Left forelimb (tissue), 1 donor: Measurements from ENCODE around the gene CNOT1.
"Not testable (repeated sequence)": the region's sequence is repeated elsewhere in the genome, so short reads cannot be mapped to it uniquely, and the experiment has no call there.

Experiments
- DNase-seq: peaks from one replicate; pipeline ENCODE4 v3.0.0-alpha.2; 2018; ENCODE audit warnings: low spot score

The CNOT1 gene

DNA sequence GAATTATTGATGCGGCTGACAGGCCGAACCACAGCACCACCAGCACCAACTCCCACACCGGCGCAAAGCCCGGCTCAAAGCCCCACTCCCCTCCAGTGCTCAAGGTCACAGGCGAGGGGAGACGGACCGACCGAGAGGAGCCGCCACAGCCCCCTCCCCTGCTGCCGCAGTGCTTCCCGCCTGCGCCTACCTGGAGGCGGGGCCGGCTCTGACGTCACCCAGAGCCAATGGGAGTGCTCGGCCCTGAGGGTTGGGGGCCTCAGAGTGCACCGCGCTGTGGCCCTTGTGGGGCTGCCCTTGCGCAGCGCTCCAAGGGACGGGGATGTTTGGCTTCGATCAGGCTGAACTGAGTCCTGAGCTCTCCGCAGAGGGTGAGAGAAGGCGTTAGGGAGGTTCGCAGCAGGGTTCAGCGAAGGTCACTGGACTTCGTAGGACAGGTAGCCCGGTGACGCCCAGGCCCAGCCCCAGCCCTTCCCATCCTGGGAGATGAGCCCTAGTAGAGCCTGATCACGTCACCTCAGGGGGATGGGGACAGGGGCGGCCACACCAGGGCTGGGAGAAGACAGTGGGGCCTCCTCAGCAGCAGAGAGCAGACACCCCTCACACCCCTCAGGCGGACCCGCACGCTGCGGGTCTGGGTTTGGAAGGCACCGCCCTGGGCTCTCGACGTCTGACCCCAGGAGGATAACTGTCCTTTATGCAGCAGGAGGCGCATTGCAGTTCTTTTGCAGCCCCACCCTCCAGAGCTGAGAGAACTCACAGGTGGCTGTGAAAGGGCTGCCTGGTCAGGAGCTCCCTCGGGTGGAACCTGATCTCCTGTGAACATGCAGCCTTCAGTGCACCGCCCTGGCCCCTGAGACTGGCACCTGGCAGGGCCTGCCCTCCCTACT, 128.1 kb downstream of the CNOT1 start:
- no peak for DNase-seq

DNA sequence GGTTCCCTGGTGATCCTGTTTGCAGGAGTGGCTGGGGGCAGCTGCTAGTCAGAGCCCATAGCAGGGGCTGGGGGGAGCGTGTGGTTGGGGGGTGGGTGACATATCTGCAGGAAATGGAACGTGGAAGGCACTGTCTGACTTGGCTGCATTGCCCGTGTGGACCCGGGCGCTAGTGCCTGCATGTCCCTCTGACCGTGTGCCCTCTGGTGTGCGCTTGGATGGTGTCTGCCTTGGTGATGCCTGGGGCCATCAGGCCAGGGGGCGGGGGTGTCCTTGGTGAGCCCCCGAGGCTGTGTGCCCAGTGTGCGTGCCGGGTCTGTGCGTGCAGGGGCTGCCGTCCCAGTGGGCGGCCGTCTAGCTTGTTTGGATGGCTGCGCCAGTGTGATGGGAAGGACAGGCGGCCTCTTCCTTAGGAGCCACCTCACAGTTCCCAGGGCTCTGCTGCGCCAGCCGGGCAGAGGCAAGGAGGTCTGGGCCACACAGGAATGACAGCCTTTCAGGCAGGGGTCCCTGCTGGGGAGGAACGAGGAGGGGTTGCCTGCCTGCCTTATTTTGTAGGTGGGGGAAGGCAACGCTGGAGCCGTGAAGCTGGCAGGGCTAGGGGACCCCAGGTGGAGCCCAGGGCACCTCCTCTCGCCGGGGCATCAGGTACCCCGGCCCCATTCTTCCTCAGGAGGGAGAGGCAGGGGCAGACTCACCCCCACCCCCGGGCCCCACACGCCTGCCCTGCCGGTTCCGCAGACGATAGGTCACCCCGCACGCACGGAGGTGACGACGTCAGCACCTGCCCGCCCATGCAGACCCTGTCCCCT, 129.0 kb downstream of the CNOT1 start:
- DNase-seq: no peak

DNA sequence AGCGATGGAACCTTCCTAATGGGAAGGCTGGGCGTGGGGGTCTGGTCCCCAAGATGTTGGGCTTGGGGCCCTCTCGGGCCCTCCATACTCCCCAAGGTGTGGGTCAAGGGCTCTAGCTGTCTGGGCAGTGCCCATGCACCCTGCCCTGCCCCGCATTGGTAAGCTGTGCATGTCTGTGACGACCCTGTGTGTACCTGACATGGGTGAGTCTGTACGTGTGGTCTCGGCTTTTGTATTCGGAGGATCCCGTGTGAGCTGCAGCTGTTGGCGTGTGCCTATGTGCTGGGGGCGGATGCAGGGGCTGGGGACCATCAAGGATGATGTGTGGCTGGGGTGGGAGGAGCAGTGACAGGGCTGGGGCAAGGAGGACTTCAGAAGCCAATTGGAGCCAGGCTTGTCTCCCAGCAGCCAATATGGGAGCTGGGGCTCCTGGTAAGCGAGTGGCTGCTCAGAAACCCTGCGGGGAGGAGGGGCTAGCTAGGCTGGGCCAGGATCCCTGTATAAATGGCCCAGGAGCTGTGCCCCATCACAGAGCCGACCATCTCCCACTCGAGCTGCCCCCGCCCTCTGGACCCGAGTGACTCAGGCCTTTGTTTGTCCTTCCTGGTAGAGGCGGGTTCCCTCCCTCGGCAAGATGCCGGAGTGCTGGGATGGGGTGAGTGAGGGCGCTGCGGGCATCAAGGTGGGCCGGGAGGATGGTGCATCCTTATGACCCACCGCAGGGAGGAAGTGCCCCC, 129.8 kb downstream of the CNOT1 start, which contains the start of gene NDRG4:
TSS of gene NDRG4 (plus strand) at position 529 of the 737 bp plus-strand sequence. CDS start at position 635, 106 bp downstream.
- no peak for DNase-seq

DNA sequence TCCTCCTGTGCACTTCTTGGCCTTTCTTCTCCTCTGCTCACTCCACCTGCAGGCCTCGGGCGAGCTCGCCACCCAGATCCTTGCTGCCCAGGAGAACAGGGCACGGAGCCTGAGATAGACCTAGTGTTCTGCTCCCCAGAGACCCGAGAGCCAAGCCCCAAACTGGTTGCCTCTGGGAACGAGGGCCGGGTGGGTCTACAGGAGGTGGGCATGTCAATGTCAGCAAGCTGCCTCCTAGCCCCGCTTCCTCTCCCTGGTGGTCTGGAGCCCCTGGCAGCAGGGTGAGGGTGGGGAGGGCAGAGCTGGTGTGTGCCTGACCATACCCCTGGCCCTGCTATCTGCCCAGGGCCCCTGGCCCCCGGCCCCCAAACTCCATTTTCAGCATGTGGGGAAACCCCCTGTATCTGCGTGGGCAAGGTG, 130.5 kb downstream of the CNOT1 start:
- no peak for DNase-seq

DNA sequence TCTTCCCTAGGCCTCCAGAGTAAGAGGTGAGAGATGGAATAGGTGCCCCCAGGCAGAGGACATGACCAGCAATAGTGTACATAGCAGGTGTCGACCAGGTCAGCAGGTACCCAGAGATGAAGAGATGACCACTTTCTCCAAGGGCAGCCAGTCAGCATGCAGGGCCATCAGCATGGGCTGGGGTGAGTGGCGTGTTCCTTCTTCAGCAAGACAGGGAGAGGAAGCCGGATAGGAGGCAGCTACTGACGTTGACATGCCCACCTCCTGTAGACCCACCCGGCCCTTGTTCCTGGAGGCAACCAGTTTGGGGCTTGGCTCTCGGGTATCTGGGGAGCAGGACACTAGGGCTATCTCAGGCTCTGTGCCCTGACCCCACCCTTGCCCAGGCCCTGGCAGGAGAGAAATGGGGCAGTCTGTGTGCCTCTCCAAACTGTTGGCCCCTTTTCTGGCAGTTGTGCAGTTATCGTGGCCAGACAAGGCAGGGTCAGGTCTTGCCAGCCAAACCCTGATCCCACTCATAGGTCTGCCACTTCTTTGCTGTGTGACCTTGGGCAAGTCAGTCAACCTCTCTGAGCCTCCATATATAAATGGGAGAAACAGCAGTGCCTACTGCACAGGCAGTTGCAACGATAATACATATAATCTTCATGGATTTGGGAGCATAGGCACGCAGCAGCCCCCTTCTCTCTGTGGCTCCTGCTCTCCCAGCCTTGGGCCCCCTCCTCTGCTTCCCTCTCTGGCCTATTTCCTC, 131.1 kb downstream of the CNOT1 start:
- DNase-seq: no peak

DNA sequence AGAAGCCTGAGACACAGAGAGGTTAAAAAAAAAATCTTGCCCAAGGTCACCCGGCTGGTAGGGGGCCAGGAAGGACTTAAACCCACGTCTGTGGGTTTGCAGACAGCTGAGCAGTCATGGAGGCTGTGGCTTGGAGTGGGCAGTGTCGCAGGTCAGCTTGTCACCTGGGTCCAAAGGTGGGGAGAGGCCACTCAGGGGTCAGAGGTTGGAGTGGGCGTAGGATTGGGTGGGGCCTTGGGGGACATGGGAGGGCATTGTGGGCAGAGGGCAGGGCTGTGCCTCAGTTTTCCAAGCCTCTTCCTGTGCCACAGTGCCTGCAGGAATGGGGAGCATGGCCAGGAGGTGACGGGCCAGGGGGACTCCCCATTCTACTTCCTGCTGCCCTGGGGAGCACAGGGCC, 131.7 kb downstream of the CNOT1 start:
- DNase-seq: no peak

DNA sequence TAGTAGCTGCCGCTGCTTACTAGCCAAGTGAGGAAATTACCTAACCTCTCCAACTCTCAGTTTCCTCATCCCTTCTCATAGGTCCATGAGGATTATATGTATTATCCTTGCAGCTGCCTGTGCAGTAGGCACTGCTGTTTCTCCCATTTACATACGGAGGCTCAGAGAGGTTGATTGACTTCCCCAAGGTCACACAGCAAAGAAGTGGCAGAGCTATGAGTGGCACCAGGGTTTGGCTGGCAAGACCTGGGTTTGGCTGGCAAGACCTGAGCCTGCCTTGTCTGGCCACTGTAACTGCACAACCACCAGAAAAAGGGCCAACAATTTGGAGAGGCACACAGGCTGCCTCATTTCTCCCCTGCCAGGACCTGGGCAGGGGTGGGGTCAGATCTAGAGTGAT, 132.2 kb downstream of the CNOT1 start:
- DNase-seq: no peak

DNA sequence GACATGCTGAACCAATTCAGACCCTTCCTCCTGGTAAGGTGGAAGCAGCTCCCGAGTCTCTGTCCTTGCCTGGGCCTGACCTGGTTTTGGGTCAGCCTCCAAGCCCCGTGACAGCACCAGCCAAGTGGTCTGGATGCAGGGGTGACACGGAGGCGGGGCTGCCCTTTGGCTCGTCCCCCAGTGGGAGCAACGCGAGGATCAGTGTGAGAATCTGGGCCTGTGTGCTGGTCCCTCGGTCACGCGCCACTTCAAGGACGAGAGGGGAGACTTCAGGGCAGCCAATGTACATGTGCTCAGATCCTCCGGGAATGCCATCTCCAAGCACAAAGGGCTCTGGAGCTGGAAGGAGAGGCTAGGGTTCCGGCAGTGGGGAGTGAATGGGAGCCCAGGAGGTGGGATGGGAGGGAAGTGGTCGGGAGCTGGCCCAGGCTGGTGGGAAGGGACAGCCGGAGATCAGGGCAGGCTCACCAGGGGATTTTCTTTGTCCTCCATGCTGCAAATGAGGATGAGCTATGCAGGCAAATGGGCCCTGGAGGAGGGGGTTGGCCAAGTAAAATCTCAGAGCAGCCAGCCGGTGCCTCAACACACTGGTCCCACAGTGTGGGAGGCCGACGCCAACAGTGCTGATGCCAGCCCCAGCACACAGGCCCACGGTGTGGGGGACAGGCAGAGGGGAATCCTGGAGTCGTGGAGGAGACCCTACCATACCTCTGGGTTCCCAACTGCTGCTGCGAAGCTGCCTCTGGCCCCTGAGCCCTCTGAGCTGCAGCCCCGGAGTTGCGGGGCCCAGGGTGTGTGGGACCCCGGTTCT, 133.9 kb downstream of the CNOT1 start:
- no peak for DNase-seq

DNA sequence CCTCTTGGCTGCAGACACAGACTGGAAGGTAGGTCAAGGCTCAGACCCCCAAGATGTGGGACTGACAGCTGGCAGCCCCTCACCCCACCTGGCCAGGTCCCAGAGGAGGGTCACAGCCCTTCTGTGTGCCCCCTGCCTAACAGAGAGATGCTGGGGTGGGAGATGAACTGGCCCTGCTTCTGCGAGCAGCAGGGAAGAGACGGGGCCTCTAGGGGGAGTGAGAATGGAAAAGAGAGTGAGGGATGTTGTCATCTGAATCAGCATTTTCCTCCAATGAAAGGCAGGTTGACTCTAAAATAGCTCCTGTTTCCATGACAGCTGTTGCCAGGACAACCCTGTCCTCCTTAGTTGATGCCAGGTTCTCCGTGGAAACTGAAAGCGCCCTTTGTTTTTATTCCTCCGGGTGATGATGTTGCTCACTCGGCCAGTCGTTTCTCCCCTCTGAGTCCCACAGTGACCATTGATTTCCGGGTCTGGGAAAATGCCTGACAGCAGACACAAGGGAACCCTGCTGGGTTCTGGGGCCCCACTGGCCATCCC, 134.6 kb downstream of the CNOT1 start:
- no peak for DNase-seq

DNA sequence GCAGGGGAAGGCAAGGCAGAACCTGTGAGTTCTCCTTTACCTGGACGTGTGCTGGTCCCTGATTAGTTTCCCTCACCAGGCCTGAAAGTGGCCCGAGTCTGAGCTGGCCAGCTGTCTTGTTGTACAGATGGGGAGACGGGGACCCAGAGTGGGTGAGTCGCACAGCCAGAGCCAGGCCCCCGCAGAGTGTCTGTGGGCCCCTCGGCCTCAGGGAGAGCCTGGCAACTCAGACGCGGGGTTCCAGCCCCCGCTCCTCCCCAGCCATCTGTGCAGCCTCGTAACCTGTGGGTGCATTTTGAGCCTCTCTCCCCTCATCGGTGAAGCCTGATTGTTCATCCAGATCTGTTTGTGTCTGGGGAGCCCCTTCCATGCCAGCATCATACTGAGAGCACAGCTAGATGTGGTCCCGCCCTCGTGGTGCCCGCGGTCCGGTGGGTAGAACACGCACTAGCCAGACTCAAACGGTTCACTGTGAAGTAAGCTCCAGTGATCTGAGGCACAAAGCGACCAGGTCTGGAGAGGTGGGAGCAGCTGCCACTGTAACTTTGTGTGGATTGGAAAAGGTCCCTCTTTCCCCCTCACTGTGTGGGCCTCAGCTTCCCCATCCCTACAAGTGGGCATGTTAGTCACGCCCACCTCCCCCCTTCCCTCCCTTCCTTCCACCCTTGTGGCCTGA, 135.7 kb downstream of the CNOT1 start:
- DNase-seq: no peak

DNA sequence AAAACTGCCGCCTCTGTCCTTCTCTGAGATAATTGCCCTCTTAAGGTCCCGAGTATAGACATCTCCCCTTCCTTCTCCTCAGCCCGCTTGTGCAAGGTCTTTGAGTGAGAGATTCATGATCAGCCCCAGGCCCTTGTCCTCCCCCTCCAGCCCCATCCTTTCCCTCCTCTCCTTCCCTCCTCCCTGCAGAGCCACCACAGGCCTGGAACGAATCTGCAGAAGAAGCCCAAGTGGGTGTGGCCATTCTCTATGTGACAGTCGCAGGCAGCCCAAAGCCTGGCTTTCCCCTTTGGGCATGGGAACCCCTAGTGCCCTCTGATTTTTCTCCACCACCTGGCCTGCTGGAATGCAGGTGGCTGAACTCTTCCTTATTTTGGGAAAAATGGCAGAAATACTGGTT, 136.9 kb downstream of the CNOT1 start:
- no peak for DNase-seq

DNA sequence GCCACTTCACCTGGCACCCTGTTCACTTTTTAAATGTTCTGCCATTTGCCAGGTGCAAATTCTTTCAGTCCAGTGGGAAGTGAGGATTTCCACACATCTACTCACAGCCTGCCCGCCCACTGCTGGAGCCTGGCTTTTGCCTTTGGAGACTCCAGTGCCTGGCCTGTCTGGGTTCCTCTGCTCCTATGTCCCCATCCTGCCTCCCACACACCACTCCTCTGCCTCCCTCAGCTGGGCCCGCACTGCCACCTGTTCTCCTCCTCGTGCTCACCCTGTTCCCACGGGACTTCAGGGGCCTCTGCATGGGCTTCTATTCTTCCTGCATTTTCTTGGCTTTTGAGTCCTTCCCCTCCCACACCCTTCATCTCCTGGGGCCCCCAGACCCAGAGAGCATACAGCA, 137.6 kb downstream of the CNOT1 start:
- no peak for DNase-seq

DNA sequence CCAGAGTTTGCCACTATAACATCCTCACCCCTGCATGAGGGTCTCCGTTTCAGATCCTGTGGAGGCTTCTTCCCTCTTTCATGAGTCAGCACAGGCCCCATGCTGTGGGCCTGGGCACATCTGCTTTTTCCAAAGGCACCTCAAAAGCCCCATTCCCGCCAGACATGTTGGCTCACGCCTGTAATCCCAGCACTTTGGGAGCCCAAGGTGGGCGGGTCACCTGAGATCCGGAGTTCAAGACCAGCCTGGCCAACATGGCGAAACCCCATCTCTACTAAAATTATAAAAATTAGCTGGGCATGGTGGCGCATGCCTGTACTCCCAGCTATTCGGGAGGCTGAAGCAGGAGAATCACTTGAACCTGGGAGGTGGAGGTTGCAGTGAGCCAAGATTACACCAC, 139.1 kb downstream of the CNOT1 start:
- not testable (repeated sequence) for DNase-seq

DNA sequence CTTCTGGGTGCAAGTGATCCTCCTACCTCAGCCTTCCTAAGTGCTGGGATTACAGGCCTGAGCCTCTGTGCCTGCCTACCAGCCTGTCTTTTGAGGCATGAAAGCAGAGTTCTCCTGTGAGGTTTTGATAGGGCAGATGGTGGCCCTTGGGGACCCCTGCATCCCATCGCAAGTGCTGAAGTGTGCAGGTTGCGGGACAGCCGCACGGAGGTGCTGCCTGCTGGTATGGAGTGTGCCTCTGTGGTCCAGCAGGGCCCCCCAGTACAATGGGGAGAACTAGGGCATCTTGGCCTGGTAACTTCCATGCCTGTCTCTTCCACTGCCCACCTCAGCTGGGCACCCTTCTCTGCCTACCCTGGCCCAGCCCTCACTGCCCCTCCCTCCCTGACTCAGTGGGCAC, 139.6 kb downstream of the CNOT1 start:
- peak; percentile 56 for DNase-seq

DNA sequence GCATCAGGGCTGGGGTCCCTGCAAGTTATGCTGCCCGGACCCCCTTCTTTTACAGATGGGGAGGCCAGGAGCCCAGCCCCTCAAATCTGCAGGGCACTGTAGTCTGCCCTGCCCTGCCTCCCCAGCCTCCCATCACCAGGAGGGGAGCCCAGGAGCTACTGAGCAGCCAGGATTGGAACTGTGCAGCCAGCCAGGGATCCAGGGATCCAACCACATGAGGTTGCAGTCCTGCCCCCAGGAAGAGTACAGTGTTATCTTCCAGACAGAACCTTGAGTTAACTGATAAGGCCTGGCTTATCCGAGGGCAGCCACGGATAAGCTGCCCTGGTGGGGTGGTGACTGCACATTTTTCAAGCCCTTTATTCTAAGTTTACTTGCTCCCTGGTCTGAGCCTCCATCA, 141.1 kb downstream of the CNOT1 start:
- DNase-seq: no peak

DNA sequence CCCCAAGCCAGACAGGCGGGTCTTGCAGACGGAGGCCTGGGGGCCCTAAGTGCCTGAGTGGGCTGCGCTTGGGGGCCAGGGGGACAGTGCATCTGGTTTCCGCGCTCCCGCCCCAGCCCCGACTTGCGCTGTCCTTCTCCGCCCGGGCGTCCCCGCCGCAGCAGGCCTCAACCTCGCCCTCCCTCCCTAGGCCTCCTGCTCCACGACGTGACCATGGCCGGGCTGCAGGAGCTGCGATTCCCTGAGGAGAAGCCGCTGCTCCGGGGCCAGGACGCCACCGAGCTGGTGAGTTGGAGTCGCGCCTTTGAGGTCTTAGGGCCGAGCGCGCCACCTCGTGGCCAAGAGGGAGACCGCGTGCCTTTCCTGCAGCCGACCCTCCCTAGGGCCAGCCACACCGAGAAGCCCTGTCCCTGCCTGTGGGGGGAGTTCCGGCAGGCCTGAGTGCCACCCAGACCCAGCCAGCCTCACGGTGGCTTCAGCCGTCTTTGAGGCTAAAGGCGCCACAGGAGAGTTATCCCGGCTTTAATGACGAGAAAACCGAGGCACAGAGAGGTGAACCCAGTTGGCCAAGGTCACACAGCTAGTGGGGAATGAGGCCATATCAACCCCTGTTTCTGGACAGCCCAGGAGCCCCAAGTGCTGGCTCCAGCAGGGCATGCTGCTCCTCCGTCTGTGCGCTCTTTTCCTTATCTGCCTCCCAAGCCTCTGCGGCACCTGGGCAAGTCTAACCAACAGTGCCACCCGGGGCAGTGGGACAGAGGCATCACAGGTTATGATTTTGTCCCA, 141.9 kb downstream of the CNOT1 start:
- peak; percentile 85 for DNase-seq

DNA sequence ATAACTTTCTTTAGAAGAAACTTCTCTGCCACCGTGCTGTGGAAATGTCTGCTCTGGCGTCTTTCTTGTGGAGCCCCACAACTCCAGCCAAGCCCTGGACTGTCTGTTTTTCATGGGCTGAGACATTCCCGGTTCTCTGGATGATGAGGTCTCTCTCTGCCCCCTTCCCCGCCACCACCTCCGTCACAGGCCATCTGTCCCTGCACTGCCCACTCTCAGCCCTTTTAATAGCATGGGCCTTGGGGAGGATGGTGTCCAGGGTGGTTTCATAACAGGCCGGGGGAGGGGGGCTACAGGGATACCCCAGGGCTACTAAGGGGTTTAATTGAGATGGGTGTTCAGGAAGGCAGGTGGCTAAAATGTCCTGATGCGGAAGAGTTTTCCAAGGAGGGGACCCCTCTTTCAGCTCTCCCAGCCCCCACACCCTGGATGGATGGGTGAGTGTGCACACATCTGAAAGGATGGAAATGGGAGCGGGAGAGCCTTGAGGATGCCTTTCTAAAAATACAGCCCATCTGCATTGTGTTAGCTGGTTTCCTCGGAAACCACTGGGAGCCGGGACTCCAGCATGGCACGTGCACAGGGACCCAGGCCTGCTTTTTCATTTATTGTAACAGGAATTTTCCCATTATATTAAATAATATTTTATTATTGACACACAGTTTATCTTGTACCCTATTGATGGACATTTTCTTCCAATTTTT, 144.3 kb downstream of the CNOT1 start:
- DNase-seq: no peak

DNA sequence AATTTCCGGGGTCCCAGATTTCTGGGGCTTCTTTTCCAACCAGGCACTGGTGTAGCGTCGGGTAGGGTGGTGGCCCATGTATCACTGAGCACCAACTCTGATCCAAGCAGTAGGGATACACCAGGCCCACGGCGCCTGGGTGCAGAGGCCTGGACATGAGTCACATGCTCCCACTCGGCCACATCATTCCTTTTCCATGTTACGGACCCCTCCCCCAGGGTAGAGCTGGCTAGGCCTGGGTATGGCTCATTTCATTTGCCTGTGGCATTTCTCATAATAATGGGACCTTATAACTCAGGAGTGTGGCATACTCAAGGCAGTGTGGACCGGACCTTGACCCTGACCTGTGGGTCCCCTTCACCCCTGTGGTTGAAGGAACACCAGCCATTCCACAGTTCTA, 147.7 kb downstream of the CNOT1 start:
- no peak for DNase-seq
